CD14-positive monocyte (primary cell): ENCODE results near the gene LEAP2. TPM values are rescaled to one million over a fixed set of nuclear protein-coding genes. Genes with fewer than 3 reads are reported as not detected.

Experiments
- DNase-seq, 3 donors: peaks; one replicate each; pipeline ENCODE4 v3.0.0-alpha.2; 2011 to 2022
- H2AFZ ChIP-seq: 2 replicates; pipeline ENCODE4 v1.6.0; 2012; ENCODE audit warnings: mild to moderate bottlenecking, low read depth, low read length, inconsistent platforms; ENCODE audit not compliant: insufficient read depth, poor library complexity, severe bottlenecking
- H3K27ac ChIP-seq, 2 donors: 1 replicate in 1 of 2; 2 replicates in 1 of 2; pipeline ENCODE4 v1.5.1; 2012 to 2013; ENCODE audit warnings: low read length in 2 of 2, control low read depth in 1 of 2, inconsistent platforms in 1 of 2, low read depth in 1 of 2, mild to moderate bottlenecking in 1 of 2
- H3K27me3 ChIP-seq, 2 donors: one replicate each; pipeline versions ENCODE4 v1.6.0 to v1.6.1; 2011 to 2013; ENCODE audit warnings: low read length in 2 of 2; ENCODE audit not compliant: control insufficient read depth in 2 of 2, insufficient read depth in 2 of 2
- H3K36me3 ChIP-seq, 2 donors: replicated peaks in 1 of 2; 1 replicate in 1 of 2; 2 replicates in 1 of 2; pipeline versions ENCODE4 v1.5.1 to v1.6.1; 2012 to 2013; ENCODE audit warnings: low read length in 2 of 2, control low read depth in 1 of 2, inconsistent platforms in 1 of 2, mild to moderate bottlenecking in 1 of 2; ENCODE audit not compliant: insufficient read depth in 2 of 2, control insufficient read depth in 1 of 2
- H3K4me1 ChIP-seq, 2 donors: 1 replicate in 1 of 2; 2 replicates in 1 of 2; pipeline versions ENCODE4 v1.5.1 to v1.6.1; 2012 to 2013; ENCODE audit warnings: low read length in 2 of 2, control low read depth in 1 of 2, inconsistent platforms in 1 of 2, mild to moderate bottlenecking in 1 of 2, moderate library complexity in 1 of 2; ENCODE audit not compliant: insufficient read depth in 2 of 2, control insufficient read depth in 1 of 2
- H3K4me2 ChIP-seq: replicated peaks from 2 replicates; pipeline ENCODE3; 2012; ENCODE audit warnings: low read length, moderate library complexity, mild to moderate bottlenecking; ENCODE audit not compliant: poor library complexity, severe bottlenecking; ENCODE audit errors: extremely low read depth
- H3K4me3 ChIP-seq, 3 experiments: fragments of 200-600 bp in 1 of 3; sonication (generic) in 1 of 3; replicated peaks in 1 of 3; 1 replicate in 2 of 3; 2 replicates in 1 of 3; pipeline ENCODE4 v1.5.1; 2011 to 2013; ENCODE audit warnings: low read length in 3 of 3, mild to moderate bottlenecking in 3 of 3, control low read depth in 2 of 3, low read depth in 2 of 3, inconsistent platforms in 1 of 3, moderate library complexity in 1 of 3
- H3K79me2 ChIP-seq: 2 replicates; pipeline ENCODE4 v1.6.0; 2012; ENCODE audit warnings: mild to moderate bottlenecking, control low read depth, inconsistent platforms, low read length, moderate library complexity; ENCODE audit not compliant: insufficient read depth
- H3K9ac ChIP-seq: 2 replicates; pipeline ENCODE4 v1.6.0; 2017; ENCODE audit warnings: low read length, mild to moderate bottlenecking; ENCODE audit not compliant: insufficient read depth, poor library complexity, severe bottlenecking
- H3K9me3 ChIP-seq, 2 donors: replicated peaks in 1 of 2; 1 replicate in 1 of 2; 2 replicates in 1 of 2; pipeline versions ENCODE4 v1.5.1 to v1.6.1; 2012 to 2013; ENCODE audit warnings: low read length in 2 of 2, control low read depth in 1 of 2; ENCODE audit not compliant: control insufficient read depth in 1 of 2, insufficient read depth in 1 of 2
- H4K20me1 ChIP-seq: 2 replicates; pipeline ENCODE4 v1.6.0; 2012; ENCODE audit warnings: mild to moderate bottlenecking, low read length, control low read depth, moderate library complexity; ENCODE audit not compliant: insufficient read depth
- H3K27ac Mint-ChIP-seq, 7 donors: one replicate each; pipeline ENCODE4 v1.8.0; 2020; ENCODE audit warnings: mild to moderate bottlenecking in 7 of 7, mixed read lengths in 7 of 7, moderate library complexity in 6 of 7, inconsistent platforms in 2 of 7
- H3K27me3 Mint-ChIP-seq, 3 donors: one replicate each; pipeline ENCODE4 v1.8.0; 2021 to 2022; ENCODE audit warnings: low read depth in 3 of 3, mild to moderate bottlenecking in 3 of 3, mixed read lengths in 3 of 3, moderate library complexity in 3 of 3, inconsistent platforms in 1 of 3
- H3K36me3 Mint-ChIP-seq, 2 donors: one replicate each; pipeline ENCODE4 v1.8.0; 2020; ENCODE audit warnings: mixed read lengths in 2 of 2, inconsistent platforms in 1 of 2, mild to moderate bottlenecking in 1 of 2
- H3K4me1 Mint-ChIP-seq: one replicate; pipeline ENCODE4 v1.8.0; 2020; ENCODE audit warnings: mild to moderate bottlenecking, mixed read lengths
- H3K4me3 Mint-ChIP-seq, 2 donors: one replicate each; pipeline ENCODE4 v1.8.0; 2020; ENCODE audit warnings: mild to moderate bottlenecking in 2 of 2, mixed read lengths in 2 of 2, moderate library complexity in 1 of 2
- H3K9me3 Mint-ChIP-seq, 7 donors: one replicate each; pipeline ENCODE4 v1.8.0; 2020 to 2022; ENCODE audit warnings: mixed read lengths in 7 of 7, mild to moderate bottlenecking in 6 of 7, moderate library complexity in 6 of 7, inconsistent platforms in 2 of 7
- WGBS: methylation state at CpG from one replicate; pipeline ENCODE4 v1.1.5; 2013; ENCODE audit warnings: missing lambda C conversion rate; ENCODE audit not compliant: insufficient coverage; 5-methylcytosine and 5-hydroxymethylcytosine counted together
- intact Hi-C, 2 donors: fragments of 100-400 bp; cut with micrococcal nuclease; formaldehyde crosslinking; loops; one replicate each; pipeline versions ENCODE4 v1.15.0 to v1.15.1; 2023
- polyA plus RNA-seq, 3 donors: library from polyadenylated mRNA; depleted of rRNA in 1 of 3; unstranded in 2 of 3; stranded (reverse) in 1 of 3; fragments of 300-500 nt in 2 of 3; fragments of >200 nt in 1 of 3; fragmentation: Illumina TruSeq in 2 of 3; gene quantifications; 1 replicate in 2 of 3; 2 replicates in 1 of 3; pipeline ENCODE4 v1.2.3, GENCODE V29; 2012 to 2021
- TF ChIP-seq, protein P1 (sequence below): fragments of 200-600 bp; IDR thresholded peaks from one replicate; pipeline ENCODE4 v1.8.0; 2022; ENCODE audit warnings: antibody characterized with exemption, mild to moderate bottlenecking

Gene LEAP2
- polyA plus RNA-seq, 3 donors = 0.59 to 2.3 (median 0.88) TPM

- no peaks in the 10 kb centered on the region for H3K79me2 ChIP-seq
- H3K36me3 ChIP-seq = no peaks in the 10 kb centered on the region
- no peak overlapping the region for H2AFZ ChIP-seq
- DNase-seq = no peak
- TF ChIP-seq, protein P1, sequence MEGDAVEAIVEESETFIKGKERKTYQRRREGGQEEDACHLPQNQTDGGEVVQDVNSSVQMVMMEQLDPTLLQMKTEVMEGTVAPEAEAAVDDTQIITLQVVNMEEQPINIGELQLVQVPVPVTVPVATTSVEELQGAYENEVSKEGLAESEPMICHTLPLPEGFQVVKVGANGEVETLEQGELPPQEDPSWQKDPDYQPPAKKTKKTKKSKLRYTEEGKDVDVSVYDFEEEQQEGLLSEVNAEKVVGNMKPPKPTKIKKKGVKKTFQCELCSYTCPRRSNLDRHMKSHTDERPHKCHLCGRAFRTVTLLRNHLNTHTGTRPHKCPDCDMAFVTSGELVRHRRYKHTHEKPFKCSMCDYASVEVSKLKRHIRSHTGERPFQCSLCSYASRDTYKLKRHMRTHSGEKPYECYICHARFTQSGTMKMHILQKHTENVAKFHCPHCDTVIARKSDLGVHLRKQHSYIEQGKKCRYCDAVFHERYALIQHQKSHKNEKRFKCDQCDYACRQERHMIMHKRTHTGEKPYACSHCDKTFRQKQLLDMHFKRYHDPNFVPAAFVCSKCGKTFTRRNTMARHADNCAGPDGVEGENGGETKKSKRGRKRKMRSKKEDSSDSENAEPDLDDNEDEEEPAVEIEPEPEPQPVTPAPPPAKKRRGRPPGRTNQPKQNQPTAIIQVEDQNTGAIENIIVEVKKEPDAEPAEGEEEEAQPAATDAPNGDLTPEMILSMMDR = no peak
- no peaks in the 10 kb centered on the region for H3K4me1 ChIP-seq
- intact Hi-C loops = no loop called here
- peaks cover 0 to 7% (median 4%) of the 10 kb centered on the region in 3 donors for H3K27me3 Mint-ChIP-seq
- no peak overlapping the region for H3K27ac ChIP-seq
- H4K20me1 ChIP-seq = no peaks in the 10 kb centered on the region
- H3K4me3 Mint-ChIP-seq = no peak overlapping the region
- 100% methylated on average over 1 of the region's 2 CpGs for WGBS
- no peak overlapping the region for H3K4me2 ChIP-seq
- no peak overlapping the region for H3K9ac ChIP-seq
- no peaks in the 10 kb centered on the region for H3K9me3 ChIP-seq
- H3K36me3 Mint-ChIP-seq = no peaks in the 10 kb centered on the region
- H3K27me3 ChIP-seq = no peaks in the 10 kb centered on the region
- no peak overlapping the region for H3K4me3 ChIP-seq
- no peaks in the 10 kb centered on the region for H3K4me1 Mint-ChIP-seq
- H3K27ac Mint-ChIP-seq = no peak overlapping the region
- H3K9me3 Mint-ChIP-seq = no peaks in the 10 kb centered on the region
These were observed 23.4 kb upstream of the LEAP2 start for GRCh38 chr5:132850066-132850465.

DNA sequence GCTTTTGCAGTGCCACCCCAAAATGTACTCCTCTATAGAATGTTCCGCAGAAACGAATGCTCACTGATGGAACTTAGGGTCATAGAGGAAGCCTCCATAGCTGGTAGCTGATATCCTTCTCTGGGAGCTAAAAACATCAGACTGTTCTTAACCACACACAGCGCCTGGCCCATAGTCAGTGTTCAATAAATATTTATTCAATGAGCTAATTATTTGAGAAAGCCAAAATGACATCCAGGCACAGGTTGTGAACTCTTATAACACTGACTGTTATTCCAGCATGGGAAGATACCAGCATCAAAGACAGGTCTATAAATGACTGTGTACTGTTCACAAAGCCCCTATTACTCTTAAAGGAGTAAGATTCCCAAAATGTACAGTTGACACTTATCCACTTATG lies 20.1 kb upstream of the LEAP2 start:
- H3K79me2 ChIP-seq = no peaks in the 10 kb centered on the region
- no peak overlapping the region for H3K4me3 ChIP-seq
- H3K36me3 Mint-ChIP-seq = no peaks in the 10 kb centered on the region
- no CpG with 5 or more reads among the region's 3 CpGs for WGBS
- H2AFZ ChIP-seq = no peak overlapping the region
- peaks cover 0 to 1% (median 0%) of the 10 kb centered on the region in 7 donors for H3K9me3 Mint-ChIP-seq
- peaks cover 5 to 7% (median 6%) of the 10 kb centered on the region in 3 donors for H3K27me3 Mint-ChIP-seq
- no peak overlapping the region for H3K4me3 Mint-ChIP-seq
- no peaks in the 10 kb centered on the region for H3K4me1 ChIP-seq
- no peak overlapping the region for H3K9ac ChIP-seq
- H3K27me3 ChIP-seq = no peaks in the 10 kb centered on the region
- no peaks in the 10 kb centered on the region for H3K9me3 ChIP-seq
- H4K20me1 ChIP-seq = no peaks in the 10 kb centered on the region
- TF ChIP-seq, protein P1 = no peak
- no peaks in the 10 kb centered on the region for H3K4me1 Mint-ChIP-seq
- intact Hi-C loops = no loop called here
- no peaks in the 10 kb centered on the region for H3K36me3 ChIP-seq
- H3K27ac Mint-ChIP-seq = no peak overlapping the region
- no peak overlapping the region for H3K27ac ChIP-seq
- no peak for DNase-seq
- no peak overlapping the region for H3K4me2 ChIP-seq
